Colonic mucosa (tissue), 4 donors: ENCODE results near the gene PIGU. TPM values are rescaled to one million over a fixed set of nuclear protein-coding genes. Genes with fewer than 3 reads are reported as not detected.
"Not testable (repeated sequence)": the region's sequence is repeated elsewhere in the genome, so short reads cannot be mapped to it uniquely, and the experiment has no call there.

Experiments
- DNase-seq: peaks from one replicate; pipeline ENCODE4 v3.0.0-alpha.2; 2020
- H3K27ac ChIP-seq: fragments of 200-600 bp; one replicate; pipeline ENCODE4 v1.8.0; 2021
- H3K27me3 ChIP-seq: fragments of 200-600 bp; one replicate; pipeline ENCODE4 v1.8.0; 2021
- H3K36me3 ChIP-seq: fragments of 200-600 bp; one replicate; pipeline ENCODE4 v1.8.0; 2021
- H3K4me1 ChIP-seq: fragments of 200-600 bp; one replicate; pipeline ENCODE4 v1.8.0; 2021; ENCODE audit warnings: mild to moderate bottlenecking
- H3K4me3 ChIP-seq: fragments of 200-600 bp; one replicate; pipeline ENCODE4 v1.8.0; 2021
- H3K9ac ChIP-seq, 2 donors: one replicate each; pipeline ENCODE4 v1.7.0; 2013; ENCODE audit warnings: control low read depth in 2 of 2, low read depth in 2 of 2, low read length in 2 of 2
- H3K9me3 ChIP-seq: fragments of 200-600 bp; one replicate; pipeline ENCODE4 v1.8.0; 2021
- CTCF ChIP-seq: fragments of 200-600 bp; IDR thresholded peaks from one replicate; pipeline ENCODE4 v1.8.0; 2022; ENCODE audit warnings: antibody characterized with exemption, mild to moderate bottlenecking
- intact Hi-C: fragments of 100-400 bp; cut with DNase I; formaldehyde crosslinking; loops from one replicate; pipeline ENCODE4 v1.14.1; 2022
- total RNA-seq, 2 donors: library from RNA; stranded (reverse); fragmentation: NEBNext Ultra II Directional in 1 of 2; extraction: Animal tissue kit (Norgen Biotek cat#: 25700) in 1 of 2; gene quantifications; one replicate each; pipeline ENCODE4 v1.2.1, GENCODE V29; 2021
- donor health status: healthy.
- donor health status: DM: no; HTN: no; CAD: no.
- donor health status: DM: no; HTN: no; CAD: no.

Gene PIGU
- total RNA-seq, 2 donors from 2014 or later = 22.3 to 32.6 TPM

- H3K27me3 ChIP-seq = no peaks in the 10 kb centered on the region
- intact Hi-C loops = no loop called here
- H3K4me3 ChIP-seq = peak overlapping the region; percentile 61
- no peak for TF ChIP-seq CTCF
- H3K27ac ChIP-seq = peak overlapping the region; percentile 93
- peaks cover 3% of the 10 kb centered on the region for H3K4me1 ChIP-seq
- H3K9me3 ChIP-seq = no peaks in the 10 kb centered on the region
- peak overlapping the region; percentile 87 to 89 for H3K9ac ChIP-seq
- DNase-seq = no peak
- H3K36me3 ChIP-seq = no peaks in the 10 kb centered on the region
These were observed 159.8 kb downstream of the PIGU start for GRCh38 chr20:34517114-34517505.

GRCh38 chr20:34516247-34517113 lies 160.4 kb downstream of the PIGU start, which contains the start of gene DYNLRB1:
Gene DYNLRB1, plus strand, starts transcription at chr20:34516422. Its CDS starts 37 bp downstream, at chr20:34516459.
- H3K36me3 ChIP-seq = no peaks in the 10 kb centered on the region
- no peaks in the 10 kb centered on the region for H3K9me3 ChIP-seq
- H3K4me1 ChIP-seq = peaks cover 3% of the 10 kb centered on the region
- peak within 1 kb of the TSS; percentile 61 for H3K4me3 ChIP-seq
- DNase-seq = peak; percentile 98
- H3K27me3 ChIP-seq = no peaks in the 10 kb centered on the region
- TF ChIP-seq CTCF = no peak
- intact Hi-C loops = no loop called here
- H3K27ac ChIP-seq = peak within 1 kb of the TSS; percentile 93
- peak within 1 kb of the TSS; percentile 87 to 89 for H3K9ac ChIP-seq

GRCh38 chr20:34515484-34516246 lies 161.2 kb downstream of the PIGU start:
- H3K9ac ChIP-seq = peak overlapping the region; percentile 57 to 89
- H3K9me3 ChIP-seq = no peaks in the 10 kb centered on the region
- TF ChIP-seq CTCF = no peak
- H3K4me1 ChIP-seq = peaks cover 3% of the 10 kb centered on the region
- peak overlapping the region; percentile 93 for H3K27ac ChIP-seq
- peak overlapping the region; percentile 61 for H3K4me3 ChIP-seq
- H3K36me3 ChIP-seq = no peaks in the 10 kb centered on the region
- intact Hi-C loops = no loop called here
- peak; percentile 83 for DNase-seq
- no peaks in the 10 kb centered on the region for H3K27me3 ChIP-seq

- TF ChIP-seq CTCF = no peak
- intact Hi-C loops = no loop called here
These were observed 161.9 kb downstream of the PIGU start for GRCh38 chr20:34514897-34515483.

GRCh38 chr20:34514034-34514433 lies 162.9 kb downstream of the PIGU start:
- intact Hi-C loops, H3K4me3 ChIP-seq, H3K9me3 ChIP-seq, H3K27me3 ChIP-seq, H3K27ac ChIP-seq, H3K4me1 ChIP-seq, DNase-seq, H3K9ac ChIP-seq, H3K36me3 ChIP-seq: not testable (repeated sequence)

More at GRCh38 chr20:34514897-34515483, 161.9 kb downstream of the PIGU start:
- Histone ChIP-seq H3K4me3 (peak overlapping the region; percentile 61), H3K27me3 (no peaks in the 10 kb centered on the region), H3K4me1 (peaks cover 3% of the 10 kb centered on the region), H3K9ac (peak overlapping the region; percentile 57 to 89), H3K36me3 (no peaks in the 10 kb centered on the region), H3K9me3 (no peaks in the 10 kb centered on the region), H3K27ac (peak overlapping the region; percentile 93)
- no peak for DNase-seq
